Stimulated activated CD8-positive, alpha-beta memory T cell treated with anti-CD3 and anti-CD28 coated beads, Interleukin-2, amount 100 ng/mL, for 48 hours (primary cell): ENCODE data around the gene IL1RAPL1.
"Not testable (repeated sequence)": the region's sequence is repeated elsewhere in the genome, so short reads cannot be mapped to it uniquely, and the experiment has no call there.

Experiments
- DNase-seq, 2 donors: peaks; one replicate each; pipeline ENCODE4 v3.0.0-alpha.2; 2020; ENCODE audit warnings: low read depth in 2 of 2

The IL1RAPL1 gene

DNA sequence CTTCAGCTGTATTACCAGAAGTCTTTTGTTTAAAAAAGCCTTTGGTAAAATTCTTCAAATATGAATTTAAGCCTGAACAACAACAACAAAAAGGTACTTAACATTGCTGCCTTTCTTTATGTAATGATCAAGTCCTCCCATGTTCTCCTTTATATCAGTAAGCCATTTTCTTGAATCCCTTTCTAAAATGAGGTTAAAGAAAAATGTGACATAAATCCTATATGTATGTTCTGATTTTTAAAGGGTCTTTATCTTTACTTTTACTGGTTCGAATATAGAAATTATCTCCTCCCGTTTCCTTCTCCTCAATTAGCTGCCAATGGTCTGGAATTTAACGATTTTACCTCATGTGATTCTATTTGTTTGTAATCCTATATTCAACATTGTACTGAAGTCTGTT lies 522.8 kb downstream of the IL1RAPL1 start:
- DNase-seq, result no peak

DNA sequence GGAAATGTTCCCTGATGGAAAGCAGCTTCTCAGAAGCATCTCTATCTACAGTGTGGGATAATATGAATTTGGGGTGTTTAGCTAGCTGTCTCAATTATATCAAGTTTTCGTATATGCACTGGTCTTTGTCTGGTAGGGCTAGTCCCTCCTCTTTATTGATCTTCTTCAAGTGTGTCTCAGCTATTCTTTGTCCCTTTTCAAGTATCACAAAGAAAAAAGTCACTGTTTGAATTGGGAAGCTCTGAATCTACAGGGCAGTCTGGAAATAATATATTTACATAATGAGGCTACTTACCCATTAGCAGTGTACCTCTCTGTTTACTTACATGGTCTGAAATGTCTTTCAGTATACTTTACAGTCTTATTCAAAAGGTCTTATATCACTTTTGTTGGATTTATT lies 526.0 kb downstream of the IL1RAPL1 start:
- DNase-seq, result no peak

DNA sequence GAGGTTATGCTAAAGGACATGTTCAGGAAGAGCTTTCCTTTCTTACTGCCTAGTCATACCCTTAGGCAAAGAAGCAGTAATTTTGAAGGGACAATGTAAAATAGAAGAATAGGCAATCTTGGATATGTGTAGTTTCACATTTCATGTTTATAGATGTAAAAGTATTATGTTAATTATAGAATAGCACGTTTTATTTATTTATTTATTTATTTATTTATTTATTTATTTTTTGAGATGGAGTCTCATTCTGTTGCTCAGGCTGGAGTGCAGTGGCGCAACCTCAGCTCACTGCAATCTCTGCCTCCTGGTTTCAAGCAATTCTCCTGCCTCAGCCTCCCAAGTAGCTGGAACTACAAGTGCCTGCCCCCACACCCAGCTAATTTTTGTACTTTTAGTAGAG lies 535.6 kb downstream of the IL1RAPL1 start:
- not testable (repeated sequence) for DNase-seq

DNA sequence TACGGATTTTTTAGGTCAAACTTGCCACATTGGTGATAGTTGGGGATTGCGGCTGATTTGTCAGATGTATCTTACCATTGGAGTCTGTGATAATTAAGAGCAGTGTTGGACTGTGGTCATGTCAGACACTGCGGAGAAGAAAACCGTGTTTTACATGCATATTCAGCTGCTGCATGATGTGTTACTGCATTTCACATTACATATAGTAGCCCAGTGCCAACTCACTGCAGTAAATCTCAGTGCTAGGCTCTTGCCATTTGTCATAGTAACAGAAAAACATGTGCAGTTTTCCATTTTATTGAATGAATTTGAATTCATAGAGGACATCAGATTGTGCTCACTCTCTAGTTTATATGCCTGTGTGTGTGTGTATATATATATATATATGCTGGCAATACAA lies 543.7 kb downstream of the IL1RAPL1 start:
- DNase-seq, result no peak

DNA sequence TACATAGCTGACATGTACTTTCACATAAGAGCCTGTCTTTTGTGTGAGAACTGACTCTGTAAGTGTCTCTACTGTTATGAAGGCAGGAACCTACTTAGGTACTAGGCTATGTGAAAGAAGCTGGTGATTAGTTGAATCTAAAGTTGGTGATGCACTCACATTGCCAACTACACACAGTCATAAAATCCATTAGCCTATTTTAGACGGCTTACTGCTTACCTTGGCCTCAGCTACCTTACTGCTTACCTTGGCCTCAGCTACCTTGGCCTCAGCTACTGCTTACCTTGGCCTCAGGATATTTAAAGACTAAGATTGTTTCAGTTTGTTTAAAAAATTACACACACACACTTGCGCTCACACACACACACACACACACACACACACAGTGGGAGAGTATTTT lies 549.7 kb downstream of the IL1RAPL1 start:
- DNase-seq, result no peak

DNA sequence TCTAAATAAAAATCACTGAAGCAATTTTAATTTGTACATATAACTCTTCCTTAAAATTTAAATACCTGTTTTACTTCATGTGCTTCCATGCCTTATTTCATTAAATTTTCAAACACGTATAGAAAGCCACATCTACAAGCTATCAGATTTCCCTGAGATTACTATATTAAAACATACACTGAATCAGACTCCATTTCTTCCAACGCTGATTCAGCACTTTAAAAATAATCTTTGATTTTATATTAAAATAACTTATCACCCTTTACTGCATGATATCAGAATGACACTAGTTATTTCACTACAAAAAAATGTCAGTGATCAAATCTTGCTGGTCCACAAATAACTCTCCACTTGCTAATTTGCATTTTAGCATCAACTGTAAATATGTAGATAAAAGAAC lies 550.8 kb downstream of the IL1RAPL1 start:
- no peak for DNase-seq

DNA sequence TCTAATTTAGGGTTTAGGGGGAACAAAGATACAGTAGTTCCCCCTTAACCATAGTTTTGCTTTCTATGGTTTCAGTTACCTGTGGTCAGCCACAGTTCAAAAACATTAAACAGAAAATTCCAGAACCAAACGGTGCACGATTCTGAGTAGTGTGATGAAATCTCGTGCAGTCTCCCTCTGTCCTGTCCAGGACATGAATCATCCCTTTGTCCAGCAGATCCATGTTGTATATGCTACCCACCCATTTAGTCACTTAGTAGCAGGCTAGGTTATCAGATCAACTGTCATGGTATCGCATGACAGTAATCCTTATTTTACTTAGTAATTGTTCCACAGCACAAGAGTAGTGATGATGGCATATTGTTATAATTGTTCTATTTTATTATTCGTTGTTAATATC lies 556.1 kb downstream of the IL1RAPL1 start:
- DNase-seq, result no peak

DNA sequence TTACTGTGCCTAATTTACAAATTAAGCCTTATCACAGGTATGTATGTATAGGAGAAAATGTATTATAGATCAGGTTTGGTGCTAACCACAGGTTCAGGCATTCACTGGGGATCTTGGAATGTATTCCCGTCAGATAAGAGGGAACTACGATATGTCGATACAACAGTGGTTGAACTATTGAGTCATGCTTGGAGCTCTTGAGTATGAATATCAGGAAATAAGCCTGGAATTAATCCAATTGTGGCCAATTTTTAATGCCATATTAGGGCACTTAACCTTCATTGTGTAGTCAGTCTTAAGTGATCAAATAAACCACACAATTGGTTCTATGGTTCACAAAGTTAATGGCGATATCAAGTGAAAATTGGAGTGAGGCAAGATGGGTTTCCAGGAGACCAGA lies 556.5 kb downstream of the IL1RAPL1 start:
- no peak for DNase-seq

DNA sequence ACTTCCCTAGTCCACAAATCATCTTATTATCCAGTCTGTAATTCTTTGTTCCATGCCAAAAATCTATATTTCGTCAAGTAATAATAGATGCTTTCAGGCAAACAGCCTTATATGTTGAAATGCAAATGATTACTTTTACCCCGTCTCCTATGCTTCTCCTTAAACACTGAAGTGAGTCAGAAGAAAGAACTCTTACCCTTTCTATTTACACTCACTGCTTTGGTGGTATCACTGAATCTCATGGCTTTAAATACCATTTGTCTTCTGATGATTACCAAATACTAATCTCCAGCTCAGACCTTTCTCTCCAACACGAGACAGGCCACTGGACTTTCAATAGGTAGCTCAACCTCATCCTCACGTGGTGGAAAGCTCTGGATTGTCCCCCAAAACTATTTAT lies 558.1 kb downstream of the IL1RAPL1 start:
- no peak for DNase-seq

DNA sequence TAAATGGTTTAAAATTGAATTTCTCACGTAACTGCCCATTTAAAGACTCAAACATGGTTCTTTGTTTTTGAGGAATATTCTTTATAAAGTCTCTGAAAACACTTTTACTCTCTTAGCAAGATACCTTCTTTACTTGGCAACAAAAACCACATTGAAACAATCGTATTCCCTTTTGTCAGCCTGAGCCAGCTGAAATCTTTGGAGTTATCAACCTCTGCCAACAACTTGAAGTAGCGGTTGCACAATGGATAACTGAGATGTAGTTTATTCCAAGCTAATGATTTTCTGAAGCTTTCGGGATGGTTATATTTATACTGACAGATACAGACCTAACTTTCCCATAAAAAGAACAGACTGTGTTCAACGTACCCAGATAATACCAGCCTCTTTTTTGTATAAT lies 561.3 kb downstream of the IL1RAPL1 start:
- DNase-seq, result no peak

DNA sequence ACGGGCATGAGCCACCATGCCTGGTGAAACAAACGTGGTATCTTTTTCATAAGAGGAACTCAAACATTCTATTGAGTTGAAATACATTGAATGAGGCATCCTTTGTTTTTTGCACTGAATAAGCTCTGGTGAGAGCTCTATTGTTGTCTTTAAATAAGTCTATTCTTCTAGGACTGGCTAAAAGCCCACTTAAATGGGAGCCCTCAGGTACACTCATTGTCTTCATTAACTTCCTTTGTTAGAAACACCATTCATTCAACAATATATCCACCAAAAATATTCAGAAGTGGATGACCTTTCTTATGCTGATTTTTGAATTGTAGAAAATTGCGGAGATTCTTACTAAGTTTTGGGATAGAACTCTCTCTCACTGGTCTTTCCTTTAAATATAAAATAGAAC lies 568.0 kb downstream of the IL1RAPL1 start:
- no peak for DNase-seq

DNA sequence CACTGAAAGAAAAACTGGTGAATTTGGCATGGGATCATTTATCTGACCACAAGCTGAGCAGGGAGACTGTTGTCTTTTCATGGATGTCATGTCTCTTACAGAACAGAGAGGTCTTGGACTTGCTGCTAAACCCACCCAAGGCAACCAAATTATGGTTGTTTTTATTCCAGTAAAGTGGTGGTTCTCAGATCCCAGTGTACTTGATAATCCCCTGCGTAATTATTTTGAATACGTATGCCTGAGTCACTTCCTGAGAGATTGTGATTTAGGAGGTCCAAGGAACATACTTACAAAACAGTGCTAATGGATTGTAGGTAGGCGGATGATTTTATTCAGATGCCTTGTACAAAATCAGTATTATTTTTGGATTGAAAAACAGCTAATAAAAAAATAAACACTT lies 585.6 kb downstream of the IL1RAPL1 start:
- no peak for DNase-seq

DNA sequence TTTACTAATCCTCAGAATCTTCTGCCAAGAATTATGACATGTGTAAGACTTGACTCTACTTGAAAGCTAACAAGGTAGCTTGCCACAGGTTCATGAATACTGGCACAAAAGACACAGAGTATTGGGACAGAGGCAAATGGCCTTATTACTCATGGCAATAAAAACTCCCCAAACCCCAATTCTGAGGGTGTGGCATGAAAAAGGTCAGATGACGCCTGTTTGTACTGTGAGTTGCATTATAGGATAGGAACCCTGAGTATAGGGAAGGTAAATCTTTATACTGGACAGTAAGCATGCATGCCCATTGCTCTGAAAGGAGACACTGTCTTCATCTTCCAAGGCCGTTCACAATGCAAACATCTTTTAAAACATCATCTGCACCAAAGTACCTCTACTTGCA lies 600.0 kb downstream of the IL1RAPL1 start:
- no peak for DNase-seq

DNA sequence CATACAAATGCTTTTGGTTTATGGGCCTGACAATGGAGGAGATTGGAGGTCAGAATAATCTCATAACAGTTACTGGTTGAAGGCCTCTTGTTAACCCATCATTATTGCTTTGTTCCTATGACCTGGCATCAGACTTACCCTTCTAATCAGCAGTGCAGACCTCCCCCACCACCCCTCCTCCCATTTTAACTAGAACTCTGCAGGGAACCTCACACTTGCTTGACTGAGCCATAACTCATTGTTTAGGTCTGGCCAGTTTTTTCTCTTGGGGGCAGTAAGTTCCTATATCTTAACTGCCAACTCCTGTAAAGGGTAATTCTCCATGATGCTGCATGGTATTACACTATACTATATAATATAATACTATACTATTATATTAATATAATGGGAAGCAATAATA lies 609.3 kb downstream of the IL1RAPL1 start:
- DNase-seq, result no peak

DNA sequence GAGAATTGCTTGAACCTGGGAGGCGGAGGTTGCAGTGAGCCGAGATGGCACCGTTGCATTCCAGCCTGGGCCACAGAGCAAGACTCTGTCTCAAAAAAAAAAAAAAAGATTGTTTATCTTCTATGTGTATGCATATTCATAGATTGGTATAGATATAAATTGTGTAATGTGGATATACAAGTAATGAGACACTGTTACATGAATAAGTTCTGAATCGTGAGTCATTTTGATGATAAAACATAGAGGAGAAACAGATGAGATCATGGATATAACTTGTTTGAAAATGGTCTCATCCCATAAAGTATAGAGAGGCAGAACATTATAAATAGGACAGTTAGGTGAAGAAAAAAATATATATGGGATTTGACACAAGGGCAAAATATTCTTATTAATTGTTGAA lies 628.0 kb downstream of the IL1RAPL1 start:
- DNase-seq, result no peak

DNA sequence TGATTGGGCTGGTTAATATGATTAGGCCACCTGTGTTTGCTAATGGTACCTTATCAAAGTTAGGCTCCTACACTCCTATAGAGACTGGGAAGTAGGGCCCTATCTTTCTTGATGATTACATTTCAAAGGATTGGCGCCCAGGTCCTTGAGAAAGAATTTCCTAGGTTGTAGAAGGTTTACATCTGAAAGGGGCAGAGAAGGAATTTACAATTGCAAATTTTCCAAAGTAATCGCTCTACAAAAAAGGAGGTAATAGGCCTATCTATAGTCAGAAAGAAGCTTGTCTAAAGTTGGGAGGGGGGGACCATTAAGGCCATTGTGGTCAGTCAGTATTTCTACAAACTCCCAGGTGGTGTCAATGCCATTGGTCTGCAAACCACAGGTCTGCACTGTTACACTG lies 638.4 kb downstream of the IL1RAPL1 start:
- no peak for DNase-seq

DNA sequence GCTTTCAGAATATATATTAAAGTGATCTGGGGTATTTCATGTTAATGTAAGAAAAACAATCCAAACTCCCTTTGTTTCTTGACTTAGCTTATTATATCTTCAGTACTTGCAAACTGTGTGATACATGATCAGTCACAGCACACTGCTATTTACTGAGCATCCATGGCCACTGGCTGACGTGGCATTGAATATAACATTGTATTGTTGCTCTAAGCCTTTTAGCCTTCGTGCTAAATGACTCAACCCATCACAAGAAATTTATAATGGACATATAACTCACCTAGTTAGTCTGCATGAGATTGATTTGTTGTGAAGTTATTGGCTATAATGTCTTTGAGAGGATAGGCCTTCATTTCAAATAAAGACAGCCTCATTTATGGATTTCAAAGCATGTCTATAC lies 642.6 kb downstream of the IL1RAPL1 start:
- no peak for DNase-seq

DNA sequence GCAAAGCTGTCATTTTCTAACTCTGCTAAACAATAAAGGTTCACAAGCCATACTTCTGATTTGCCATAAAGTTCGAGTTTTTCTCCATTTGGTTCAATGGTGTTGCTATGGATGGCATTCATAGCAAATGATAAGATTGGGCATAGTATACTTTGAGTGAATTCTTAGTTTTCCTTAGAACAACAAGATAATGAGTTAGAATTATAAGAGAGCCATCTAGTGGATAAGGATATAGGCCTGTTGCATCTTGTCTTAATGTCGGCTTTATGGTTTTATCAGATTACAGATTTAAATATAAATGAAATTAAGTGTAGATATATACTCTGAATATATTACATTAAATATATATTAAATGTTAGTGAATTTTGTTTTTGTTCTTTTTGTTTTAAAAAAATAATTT lies 644.6 kb downstream of the IL1RAPL1 start:
- DNase-seq, result no peak

DNA sequence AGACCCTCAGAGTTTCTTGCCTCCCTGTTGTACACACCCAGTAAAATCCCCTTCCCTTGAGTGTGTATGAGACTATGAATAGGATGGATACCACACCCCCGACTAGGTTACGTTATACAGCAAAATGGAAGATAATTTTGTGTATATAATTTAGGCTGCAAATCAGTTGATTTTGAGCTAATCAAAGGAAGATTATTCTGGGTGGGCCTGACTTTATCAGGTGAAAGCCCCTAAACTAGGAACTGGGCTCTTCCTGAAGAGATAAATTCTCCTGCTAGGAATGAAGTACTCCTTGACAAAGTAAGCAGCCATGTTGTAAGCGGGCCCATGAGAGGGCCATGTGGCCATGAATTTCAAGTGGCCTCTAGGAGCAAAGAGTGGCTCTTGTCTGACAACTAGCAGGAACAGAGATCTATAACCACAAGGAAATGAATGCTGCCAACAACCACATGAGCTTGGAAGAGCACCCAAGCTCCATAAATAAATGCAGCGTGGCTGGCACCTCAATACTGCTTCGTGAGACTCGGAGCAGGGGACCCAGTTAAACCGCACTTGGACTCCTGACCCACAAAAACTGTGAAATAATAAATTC lies 646.4 kb downstream of the IL1RAPL1 start:
- no peak for DNase-seq

DNA sequence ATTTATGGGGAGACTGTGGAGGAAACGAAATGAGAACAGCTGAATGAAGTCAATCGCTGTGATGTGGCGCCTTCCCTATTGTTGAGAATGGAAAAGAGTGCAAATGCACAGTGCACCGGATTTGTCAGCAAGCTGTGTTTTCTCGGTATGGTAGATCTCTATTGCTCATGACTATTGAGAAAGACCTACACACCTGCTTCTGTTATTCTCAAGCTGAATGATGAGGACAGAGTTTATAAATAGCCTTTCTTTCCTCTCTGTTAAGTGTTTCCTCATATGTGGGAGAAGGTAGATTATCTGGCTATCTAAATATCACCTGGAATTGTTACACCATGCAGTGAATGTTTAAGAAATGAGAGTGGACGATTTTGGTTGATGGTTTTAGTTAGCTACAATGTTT lies 650.7 kb downstream of the IL1RAPL1 start:
- DNase-seq, result no peak

DNA sequence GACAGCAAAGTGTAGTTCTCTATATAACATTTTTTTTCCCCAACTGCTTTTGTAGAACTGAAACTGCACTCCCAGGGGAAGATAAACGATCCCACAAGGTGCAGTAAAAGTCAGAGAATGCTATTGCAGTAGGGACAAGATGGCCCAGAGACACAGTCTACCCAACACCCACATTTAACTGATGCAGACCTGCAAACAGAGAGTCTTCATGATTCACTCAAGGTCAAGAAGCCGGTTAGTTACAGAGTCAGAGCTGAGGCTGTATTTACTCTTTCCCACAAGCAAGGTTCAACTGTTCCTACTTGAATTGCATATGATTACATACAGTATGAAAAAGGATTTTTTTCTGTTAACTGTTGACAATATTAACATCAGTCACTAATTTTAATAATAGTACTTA lies 654.6 kb downstream of the IL1RAPL1 start:
- DNase-seq, result no peak

DNA sequence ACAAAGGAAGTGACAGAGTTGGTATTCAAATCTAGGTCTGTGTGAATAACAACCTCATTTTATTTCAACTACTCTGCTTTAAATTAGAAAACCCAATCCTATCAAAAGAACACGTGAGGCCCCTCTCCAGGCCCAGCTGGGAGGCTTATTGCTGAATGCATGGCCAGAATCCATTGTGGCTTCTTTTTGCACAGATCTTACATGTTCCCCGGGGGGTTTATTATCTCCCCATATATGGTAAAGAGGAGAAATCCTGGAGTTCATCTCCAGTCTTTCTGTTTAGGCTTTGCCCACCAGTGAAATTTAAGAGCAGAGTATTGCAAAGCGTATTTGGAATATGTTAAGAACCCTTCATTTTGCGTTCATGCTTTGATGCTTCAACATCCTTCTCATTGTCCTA lies 655.6 kb downstream of the IL1RAPL1 start:
- DNase-seq, result no peak

DNA sequence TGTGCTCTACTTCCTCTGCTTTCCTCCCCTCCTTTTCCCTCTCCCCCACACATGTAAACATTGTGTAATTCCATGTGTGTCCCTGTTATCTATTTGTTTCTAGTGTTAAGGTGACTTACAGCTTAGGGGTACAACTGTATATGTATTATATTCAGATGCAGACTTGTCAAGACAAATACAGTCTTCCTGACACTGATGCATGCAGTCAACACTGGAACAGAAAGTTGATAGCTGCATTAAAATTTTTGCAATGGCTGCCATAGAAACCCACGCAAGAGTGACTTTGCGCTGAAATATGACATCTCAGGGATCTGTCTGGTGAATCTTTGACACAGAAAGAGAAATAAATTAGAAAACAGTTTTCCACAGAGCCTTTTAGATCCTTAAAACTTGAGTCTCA lies 656.7 kb downstream of the IL1RAPL1 start:
- no peak for DNase-seq

DNA sequence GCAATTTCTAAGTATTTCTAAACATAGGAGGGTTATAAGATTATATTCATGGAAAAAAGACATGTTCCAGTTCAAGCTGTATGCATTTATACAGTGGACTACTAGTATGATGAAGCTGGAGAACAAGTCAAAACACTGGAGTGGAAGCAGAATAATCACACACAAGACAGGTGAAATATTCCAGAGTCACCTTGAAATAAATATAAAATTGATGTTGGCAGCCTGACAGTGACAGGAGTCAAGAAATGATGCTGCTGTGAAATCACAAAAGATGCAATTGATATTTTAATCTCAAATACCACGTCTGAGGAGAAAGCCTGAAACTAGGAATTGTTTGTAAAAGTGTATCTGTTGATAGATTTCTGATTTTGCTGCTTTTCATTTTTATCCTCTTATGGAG lies 667.3 kb downstream of the IL1RAPL1 start:
- no peak for DNase-seq

DNA sequence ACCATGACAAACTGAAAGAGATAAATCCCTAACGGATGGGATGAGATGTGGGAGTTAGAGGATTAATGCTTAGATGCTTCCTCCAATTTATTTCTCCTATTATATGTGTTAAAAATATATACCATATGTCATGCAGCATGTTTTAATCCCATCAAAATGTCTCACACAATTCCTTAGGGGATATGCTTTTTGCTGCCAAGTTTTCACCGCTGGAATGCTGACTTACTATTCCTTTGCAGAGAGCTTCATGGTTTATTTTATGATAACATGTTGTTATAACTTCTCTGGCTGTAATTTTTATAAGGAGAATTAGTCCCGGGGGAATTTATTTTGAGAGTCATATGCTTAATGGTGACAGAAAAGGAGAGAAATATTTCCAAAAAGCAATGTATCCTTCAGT lies 670.3 kb downstream of the IL1RAPL1 start:
- DNase-seq, result no peak
